IMR-90 (cell line): Measurements from ENCODE around the gene PAWR. TPM values are rescaled to one million over a fixed set of nuclear protein-coding genes. Genes with fewer than 3 reads are reported as not detected.

Experiments used
- ATAC-seq: fragments of 200-7000 bp; cut with Tn5 transposase; 2 replicates; pipeline ENCODE4 v1.9.1; 2020; ENCODE audit warnings: low read depth, mild to moderate bottlenecking, moderate library complexity
- BruUV-seq: library from RNA; stranded (reverse); fragments of 400-500 nt; replicated peaks from 2 replicates; lab custom pipeline; 2021; lab: Mats Ljungman, UMichigan
- CTCF ChIA-PET: fragments of 300-600 bp; formaldehyde crosslinking; extraction: SDS; loops from one replicate; lab custom pipeline; 2021; ENCODE audit warnings: antibody characterized with exemption; lab: Yijun Ruan, JAX
- POLR2A ChIA-PET: fragments of 300-600 bp; sonication (Branson Sonifier 250); formaldehyde crosslinking; loops from one replicate; lab custom pipeline; 2022; ENCODE audit warnings: antibody characterized with exemption; ENCODE audit not compliant: unreplicated experiment; lab: Charles Lee
- DNase-seq: peaks from one replicate; pipeline ENCODE4 v3.0.0; 2013
- H2AFZ ChIP-seq: replicated peaks from 2 replicates; pipeline ENCODE3; 2013; ENCODE audit warnings: low read length, mild to moderate bottlenecking; ENCODE audit not compliant: poor library complexity
- H2AK5ac ChIP-seq: 2 replicates; pipeline ENCODE4 v1.6.1; 2013; ENCODE audit warnings: low read depth, low read length, inconsistent platforms
- H2AK9ac ChIP-seq: replicated peaks from 2 replicates; pipeline ENCODE3; 2013; ENCODE audit warnings: mild to moderate bottlenecking, low read depth, low read length, moderate library complexity; ENCODE audit not compliant: poor library complexity
- H2BK120ac ChIP-seq: 2 replicates; pipeline ENCODE4 v1.6.1; 2013; ENCODE audit warnings: low read depth, low read length, inconsistent platforms
- H2BK15ac ChIP-seq: 3 replicates; pipeline ENCODE4 v1.6.1; 2013; ENCODE audit warnings: low read depth, low read length, inconsistent platforms
- H2BK20ac ChIP-seq: 2 replicates; pipeline ENCODE4 v1.6.1; 2013; ENCODE audit warnings: low read depth, mild to moderate bottlenecking, inconsistent platforms, low read length, moderate library complexity
- H2BK5ac ChIP-seq: 2 replicates; pipeline ENCODE4 v1.6.1; 2013; ENCODE audit warnings: mild to moderate bottlenecking, low read depth, low read length, inconsistent platforms; ENCODE audit not compliant: poor library complexity, severe bottlenecking
- H3K14ac ChIP-seq: replicated peaks from 2 replicates; pipeline ENCODE4 v1.6.1; 2013; ENCODE audit warnings: low read depth, low read length, inconsistent platforms
- H3K18ac ChIP-seq: 2 replicates; pipeline ENCODE4 v1.6.1; 2013; ENCODE audit warnings: low read depth, low read length, control low read depth
- H3K23ac ChIP-seq: 2 replicates; pipeline ENCODE4 v1.6.1; 2013; ENCODE audit warnings: low read depth, low read length, inconsistent platforms
- H3K27ac ChIP-seq: 2 replicates; pipeline ENCODE4 v1.5.1; 2013; ENCODE audit warnings: mild to moderate bottlenecking, control low read depth, low read length; ENCODE audit not compliant: insufficient read depth
- H3K27me3 ChIP-seq: 2 replicates; pipeline ENCODE4 v1.6.1; 2013; ENCODE audit warnings: low read length; ENCODE audit not compliant: control insufficient read depth, insufficient read depth
- H3K36me3 ChIP-seq: 2 replicates; pipeline ENCODE4 v1.6.1; 2013; ENCODE audit warnings: low read length, mixed read lengths; ENCODE audit not compliant: control insufficient read depth, insufficient read depth
- H3K4ac ChIP-seq: 2 replicates; pipeline ENCODE4 v1.6.1; 2013; ENCODE audit warnings: low read depth, low read length, inconsistent platforms
- H3K4me1 ChIP-seq: 2 replicates; pipeline ENCODE4 v1.6.1; 2013; ENCODE audit warnings: low read length, mixed read lengths; ENCODE audit not compliant: control insufficient read depth, insufficient read depth
- H3K4me2 ChIP-seq: 2 replicates; pipeline ENCODE4 v1.6.1; 2013; ENCODE audit warnings: low read depth, mild to moderate bottlenecking, control low read depth, low read length, moderate library complexity
- H3K4me3 ChIP-seq: 2 replicates; pipeline ENCODE4 v1.5.1; 2013; ENCODE audit warnings: low read depth, mild to moderate bottlenecking, control low read depth, low read length, moderate library complexity; ENCODE audit not compliant: insufficient read depth
- H3K56ac ChIP-seq: 2 replicates; pipeline ENCODE4 v1.6.1; 2013; ENCODE audit warnings: low read length, inconsistent platforms; ENCODE audit not compliant: insufficient read depth; ENCODE audit errors: extremely low read depth
- H3K79me1 ChIP-seq, 2 experiments: 2 replicates each; pipeline ENCODE4 v1.6.1; 2013; ENCODE audit warnings: low read length in 2 of 2, inconsistent platforms in 1 of 2, low read depth in 1 of 2
- H3K9ac ChIP-seq: 2 replicates; pipeline ENCODE4 v1.6.1; 2013; ENCODE audit warnings: low read depth, low read length, control low read depth
- H3K9me1 ChIP-seq: 2 replicates; pipeline ENCODE4 v1.6.1; 2013; ENCODE audit warnings: low read length, inconsistent platforms; ENCODE audit not compliant: insufficient read depth
- H3K9me3 ChIP-seq: 2 replicates; pipeline ENCODE4 v1.6.1; 2013; ENCODE audit warnings: low read length; ENCODE audit not compliant: control insufficient read depth, insufficient read depth
- H4K20me1 ChIP-seq: 2 replicates; pipeline ENCODE4 v1.6.1; 2013; ENCODE audit warnings: low read length, inconsistent platforms; ENCODE audit not compliant: insufficient read depth
- H4K5ac ChIP-seq: 2 replicates; pipeline ENCODE4 v1.6.1; 2013; ENCODE audit warnings: mild to moderate bottlenecking, low read depth, low read length, control low read depth
- H4K8ac ChIP-seq, 2 experiments: 2 replicates each; pipeline ENCODE4 v1.6.1; 2013; ENCODE audit warnings: low read depth in 2 of 2, low read length in 2 of 2, control low read depth in 1 of 2, inconsistent platforms in 1 of 2
- H4K91ac ChIP-seq: 2 replicates; pipeline ENCODE4 v1.6.1; 2013; ENCODE audit warnings: low read depth, low read length, inconsistent platforms; ENCODE audit not compliant: insufficient read depth
- BHLHE40 ChIP-seq: fragments of 150-350 bp; IDR thresholded peaks from 2 replicates; pipeline ENCODE4 v1.6.1; 2016; ENCODE audit warnings: mild to moderate bottlenecking, low read depth, low read length
- CEBPB ChIP-seq: IDR thresholded peaks from 2 replicates; pipeline ENCODE4 v1.6.1; 2012; ENCODE audit warnings: low read depth, low read length, improper control_type of control experiment
- CHD1 ChIP-seq: IDR thresholded peaks from 2 replicates; pipeline ENCODE4 v1.6.1; 2012; ENCODE audit warnings: low read depth, low read length, improper control_type of control experiment
- FOS ChIP-seq: fragments of 150-350 bp; IDR thresholded peaks from 2 replicates; pipeline ENCODE4 v1.6.1; 2016; ENCODE audit warnings: low read depth, low read length
- MAFK ChIP-seq: IDR thresholded peaks from 2 replicates; pipeline ENCODE4 v1.6.1; 2012; ENCODE audit warnings: low read depth, low read length, improper control_type of control experiment
- MAZ ChIP-seq: IDR thresholded peaks from 2 replicates; pipeline ENCODE4 v1.6.1; 2012; ENCODE audit warnings: low read depth, mild to moderate bottlenecking, low read length, improper control_type of control experiment, moderate library complexity, borderline replicate concordance
- MXI1 ChIP-seq: IDR thresholded peaks from 2 replicates; pipeline ENCODE4 v1.6.1; 2012; ENCODE audit warnings: low read depth, mild to moderate bottlenecking, low read length, moderate library complexity, borderline replicate concordance
- NFE2L2 ChIP-seq: fragments of 150-350 bp; IDR thresholded peaks from 2 replicates; pipeline ENCODE4 v1.6.1; 2016; ENCODE audit warnings: low read depth, mild to moderate bottlenecking, low read length
- POLR2A ChIP-seq: IDR thresholded peaks from 2 replicates; pipeline ENCODE4 v1.6.1; 2012; ENCODE audit warnings: mild to moderate bottlenecking, low read depth, low read length
- RAD21 ChIP-seq: IDR thresholded peaks from 2 replicates; pipeline ENCODE4 v1.6.1; 2012; ENCODE audit warnings: low read length, improper control_type of control experiment
- RCOR1 ChIP-seq: IDR thresholded peaks from 2 replicates; pipeline ENCODE4 v1.6.1; 2012; ENCODE audit warnings: mild to moderate bottlenecking, low read length, improper control_type of control experiment; ENCODE audit not compliant: insufficient replicate concordance
- RFX5 ChIP-seq: IDR thresholded peaks from 2 replicates; pipeline ENCODE4 v1.8.0; 2012; ENCODE audit warnings: low read depth, mild to moderate bottlenecking, low read length, moderate library complexity
- SMC3 ChIP-seq: fragments of 150-350 bp; IDR thresholded peaks from 2 replicates; pipeline ENCODE4 v1.6.1; 2016; ENCODE audit warnings: low read depth, mild to moderate bottlenecking, antibody characterized with exemption, low read length, moderate library complexity
- dilution Hi-C: fragments of 300-500 bp; cut with HindIII; formaldehyde crosslinking; loops from one replicate; pipeline ENCODE4 v1.14.3; 2018; ENCODE audit warnings: low sequenced_read_pairs; ENCODE audit not compliant: unreplicated experiment
- in situ Hi-C: fragments of 300-500 bp; cut with MboI; formaldehyde crosslinking; loops from 3 replicates; pipeline ENCODE4 v1.14.3; 2019; ENCODE audit warnings: low sequenced_read_pairs, inconsistent platforms, mixed read lengths
- intact Hi-C: fragments of 100-400 bp; cut with micrococcal nuclease; formaldehyde crosslinking; loops from 2 replicates; pipeline ENCODE4 v1.10.0; 2022
- polyA plus RNA-seq, 3 experiments: library from polyadenylated mRNA; depleted of rRNA; stranded (reverse); fragments of >200 nt; gene quantifications; 2 replicates each; pipeline ENCODE4 v1.2.3, GENCODE V29; 2012; ENCODE audit warnings: low replicate concordance in 1 of 3
- total RNA-seq: library from RNA; depleted of rRNA; stranded (reverse); fragments of >200 nt; gene quantifications from 2 replicates; pipeline ENCODE4 v1.2.3, GENCODE V29; 2012
- TF ChIP-seq, protein P1 (sequence below): fragments of 150-350 bp; IDR thresholded peaks from 2 replicates; pipeline ENCODE4 v1.6.1; 2017; ENCODE audit warnings: mild to moderate bottlenecking, antibody characterized with exemption, low read length, low read depth
- TF ChIP-seq, protein P2 (sequence below): fragments of 150-350 bp; IDR thresholded peaks from 2 replicates; pipeline ENCODE4 v1.6.1; 2016; ENCODE audit warnings: low read depth, mild to moderate bottlenecking, low read length, moderate library complexity, borderline replicate concordance
- TF ChIP-seq, protein P3 (sequence below): conservative IDR thresholded peaks from 2 replicates; pipeline ENCODE4 v1.5.1; 2012; ENCODE audit warnings: mild to moderate bottlenecking, low read depth, low read length, improper control_type of control experiment

PAWR gene
- total and polyA plus RNA-seq, 2 of the 4 experiments (the other 2 are of a cell fraction) = 13.2 to 13.6 TPM

DNA sequence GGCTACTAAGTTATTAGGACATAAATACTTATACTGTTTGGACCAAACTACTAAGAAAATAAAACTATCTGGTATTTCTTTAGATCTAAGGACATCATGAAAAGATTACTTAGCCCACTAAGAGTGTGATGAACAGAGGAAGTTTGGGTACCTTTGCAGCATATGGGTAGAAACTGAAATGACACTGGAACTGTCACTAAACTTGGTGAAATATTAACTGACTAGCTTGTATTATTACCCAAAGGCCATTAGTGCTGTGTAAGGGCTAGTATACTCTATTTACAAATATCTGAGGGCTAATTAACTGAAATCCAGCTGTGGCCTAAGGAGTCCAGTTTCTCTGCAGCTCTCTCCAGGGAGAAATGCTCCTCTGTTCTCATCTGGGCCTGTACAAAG lies 45.5 kb downstream of the PAWR start:
- H3K4me1 ChIP-seq = peaks cover 1% of the 10 kb centered on the region; the same call in 1 of the 2 replicates
- POLR2A ChIA-PET = no interaction called here
- intact Hi-C loops = no loop called here
- H2BK5ac ChIP-seq = no peak overlapping the region
- no peak overlapping the region for H2BK120ac ChIP-seq
- no peak overlapping the region for H3K56ac ChIP-seq
- no peak overlapping the region for H3K4me3 ChIP-seq
- H3K23ac ChIP-seq = no peak overlapping the region
- dilution Hi-C loops = no loop called here
- H2BK15ac ChIP-seq = no peak overlapping the region
- no TSS peak for BruUV-seq
- H3K27ac ChIP-seq = no peak overlapping the region
- H4K8ac ChIP-seq = no peak overlapping the region
- in situ Hi-C loops = no loop called here
- no peak overlapping the region for H3K18ac ChIP-seq
- no peak overlapping the region for H2AK9ac ChIP-seq
- no peak overlapping the region for H2AK5ac ChIP-seq
- no peaks in the 10 kb centered on the region for H4K20me1 ChIP-seq
- H3K4me2 ChIP-seq = no peak overlapping the region
- H3K14ac ChIP-seq = no peak overlapping the region
- no peak overlapping the region for H3K9ac ChIP-seq
- no peak overlapping the region for H4K5ac ChIP-seq
- no peaks in the 10 kb centered on the region for H3K36me3 ChIP-seq
- no peak overlapping the region for H4K91ac ChIP-seq
- peaks cover 4% of the 10 kb centered on the region for H3K9me1 ChIP-seq
- H3K9me3 ChIP-seq = no peaks in the 10 kb centered on the region
- DNase-seq (no peak), ATAC-seq (no peak)
- H3K79me1 ChIP-seq = peaks cover 26 to 51% of the 10 kb centered on the region in 2 experiments
- H2AFZ ChIP-seq = no peak overlapping the region
- no peaks in the 10 kb centered on the region for H3K27me3 ChIP-seq
- CTCF ChIA-PET = interaction anchor here (0.6 kb wide), 1 partner anchor 225 kb away, joined by 3 read pairs; no protein-coding TSS in a partner anchor
- no peak for TF ChIP-seq RFX5
- TF ChIP-seq, protein P1, sequence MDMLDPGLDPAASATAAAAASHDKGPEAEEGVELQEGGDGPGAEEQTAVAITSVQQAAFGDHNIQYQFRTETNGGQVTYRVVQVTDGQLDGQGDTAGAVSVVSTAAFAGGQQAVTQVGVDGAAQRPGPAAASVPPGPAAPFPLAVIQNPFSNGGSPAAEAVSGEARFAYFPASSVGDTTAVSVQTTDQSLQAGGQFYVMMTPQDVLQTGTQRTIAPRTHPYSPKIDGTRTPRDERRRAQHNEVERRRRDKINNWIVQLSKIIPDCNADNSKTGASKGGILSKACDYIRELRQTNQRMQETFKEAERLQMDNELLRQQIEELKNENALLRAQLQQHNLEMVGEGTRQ = no peak
- TF ChIP-seq MXI1 = no peak
- TF ChIP-seq RAD21 = no peak
- TF ChIP-seq MAZ = no peak
- TF ChIP-seq, protein P2, sequence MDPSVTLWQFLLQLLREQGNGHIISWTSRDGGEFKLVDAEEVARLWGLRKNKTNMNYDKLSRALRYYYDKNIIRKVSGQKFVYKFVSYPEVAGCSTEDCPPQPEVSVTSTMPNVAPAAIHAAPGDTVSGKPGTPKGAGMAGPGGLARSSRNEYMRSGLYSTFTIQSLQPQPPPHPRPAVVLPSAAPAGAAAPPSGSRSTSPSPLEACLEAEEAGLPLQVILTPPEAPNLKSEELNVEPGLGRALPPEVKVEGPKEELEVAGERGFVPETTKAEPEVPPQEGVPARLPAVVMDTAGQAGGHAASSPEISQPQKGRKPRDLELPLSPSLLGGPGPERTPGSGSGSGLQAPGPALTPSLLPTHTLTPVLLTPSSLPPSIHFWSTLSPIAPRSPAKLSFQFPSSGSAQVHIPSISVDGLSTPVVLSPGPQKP = no peak
- TF ChIP-seq, protein P3, sequence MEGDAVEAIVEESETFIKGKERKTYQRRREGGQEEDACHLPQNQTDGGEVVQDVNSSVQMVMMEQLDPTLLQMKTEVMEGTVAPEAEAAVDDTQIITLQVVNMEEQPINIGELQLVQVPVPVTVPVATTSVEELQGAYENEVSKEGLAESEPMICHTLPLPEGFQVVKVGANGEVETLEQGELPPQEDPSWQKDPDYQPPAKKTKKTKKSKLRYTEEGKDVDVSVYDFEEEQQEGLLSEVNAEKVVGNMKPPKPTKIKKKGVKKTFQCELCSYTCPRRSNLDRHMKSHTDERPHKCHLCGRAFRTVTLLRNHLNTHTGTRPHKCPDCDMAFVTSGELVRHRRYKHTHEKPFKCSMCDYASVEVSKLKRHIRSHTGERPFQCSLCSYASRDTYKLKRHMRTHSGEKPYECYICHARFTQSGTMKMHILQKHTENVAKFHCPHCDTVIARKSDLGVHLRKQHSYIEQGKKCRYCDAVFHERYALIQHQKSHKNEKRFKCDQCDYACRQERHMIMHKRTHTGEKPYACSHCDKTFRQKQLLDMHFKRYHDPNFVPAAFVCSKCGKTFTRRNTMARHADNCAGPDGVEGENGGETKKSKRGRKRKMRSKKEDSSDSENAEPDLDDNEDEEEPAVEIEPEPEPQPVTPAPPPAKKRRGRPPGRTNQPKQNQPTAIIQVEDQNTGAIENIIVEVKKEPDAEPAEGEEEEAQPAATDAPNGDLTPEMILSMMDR = no peak
- TF ChIP-seq CHD1 = no peak
- TF ChIP-seq FOS = no peak
- no peak for TF ChIP-seq POLR2A
- TF ChIP-seq BHLHE40 = no peak
- no peak for TF ChIP-seq MAFK
- TF ChIP-seq SMC3 = no peak
- TF ChIP-seq CEBPB = no peak
- TF ChIP-seq RCOR1 = no peak
- TF ChIP-seq NFE2L2 = no peak
- no peak overlapping the region for H2BK20ac ChIP-seq
- H3K4ac ChIP-seq = no peak overlapping the region
